K562 (cell line): ENCODE results near the gene SOBP. TPM values are rescaled to one million over a fixed set of nuclear protein-coding genes. Genes with fewer than 3 reads are reported as not detected.

ENCODE experiments used
- LEF1 ChIP-seq: fragments of 450-650 bp; IDR thresholded peaks from 2 replicates; pipeline ENCODE4 v1.6.1; 2016; ENCODE audit warnings: mild to moderate bottlenecking
- SMARCB1 ChIP-seq: IDR thresholded peaks from 2 replicates; pipeline ENCODE4 v1.6.1; 2011; ENCODE audit warnings: improper control_type of control experiment, low read depth; ENCODE audit not compliant: insufficient read length
- ZFX ChIP-seq: sonication (generic); formaldehyde crosslinking; IDR thresholded peaks from 2 replicates; pipeline ENCODE4 v1.8.0; 2022; ENCODE audit warnings: mild to moderate bottlenecking, missing genetic modification reagents, moderate library complexity
- ZNF696 ChIP-seq: fragments of 250-450 bp; sonication (Bioruptor Pico); conservative IDR thresholded peaks from 2 replicates; pipeline ENCODE4 v1.4.0; 2020; ENCODE audit warnings: mild to moderate bottlenecking, moderate library complexity
- ZNF77 ChIP-seq: fragments of 250-450 bp; sonication (Bioruptor Pico); IDR thresholded peaks from 2 replicates; pipeline ENCODE4 v1.5.0; 2020
- ZNF778 ChIP-seq: fragments of 450-650 bp; formaldehyde crosslinking; IDR thresholded peaks from 2 replicates; pipeline ENCODE4 v1.4.0; 2020; ENCODE audit warnings: mild to moderate bottlenecking, moderate library complexity
- polyA plus RNA-seq, 8 experiments: library from polyadenylated mRNA; depleted of rRNA in 4 of 8; stranded (reverse) in 5 of 8; unstranded in 3 of 8; fragments of >200 nt; fragmentation: Nextera tagmentation in 2 of 8; fragmentation: Illumina TruSeq in 1 of 8; extraction: Ambion mirVana in 2 of 8; extraction: Trizol in 1 of 8; gene quantifications; 2 replicates each; pipeline versions ENCODE4 v1.2.1 to v1.2.3, GENCODE V29; 2011 to 2014; ENCODE audit warnings: inconsistent platforms in 1 of 8, missing spikeins in 1 of 8
- total RNA-seq, 7 experiments: library from RNA; depleted of rRNA in 6 of 7; stranded (reverse); fragments of >200 nt in 6 of 7; fragmentation: Illumina TruSeq in 2 of 7; extraction: Trizol in 2 of 7; gene quantifications; 2 replicates each; pipeline versions ENCODE4 v1.2.1 to v1.2.3, GENCODE V29; 2011 to 2021; ENCODE audit warnings: low replicate concordance in 1 of 7
- TF ChIP-seq, protein P1 (sequence below): fragments of 450-650 bp; conservative IDR thresholded peaks from 2 replicates; pipeline ENCODE4 v1.6.1; 2016; ENCODE audit warnings: missing genetic modification characterization, low read depth, mild to moderate bottlenecking, missing compliant biosample characterization, moderate library complexity
- TF ChIP-seq, protein P2 (sequence below), 3 experiments: fragments of 200-800 bp in 1 of 3; fragments of 250-450 bp in 1 of 3; fragments of 450-650 bp in 1 of 3; sonication (Bioruptor Pico) in 1 of 3; sonication (Bioruptor generic) in 1 of 3; formaldehyde crosslinking in 1 of 3; IDR thresholded peaks; 2 replicates each; pipeline versions ENCODE4 v1.6.1 to v1.8.0; 2016 to 2022; ENCODE audit warnings: mild to moderate bottlenecking in 2 of 3, missing genetic modification characterization in 2 of 3, missing compliant biosample characterization in 1 of 3, moderate library complexity in 1 of 3
- TF ChIP-seq, protein P3 (sequence below): fragments of 250-450 bp; sonication (Bioruptor Pico); IDR thresholded peaks from 2 replicates; pipeline ENCODE4 v1.8.0; 2021; ENCODE audit warnings: moderate library complexity, mild to moderate bottlenecking, inconsistent platforms
- TF ChIP-seq, protein P4 (sequence below): fragments of 250-450 bp; sonication (Bioruptor Pico); IDR thresholded peaks from 2 replicates; pipeline ENCODE4 v1.4.0; 2020; ENCODE audit warnings: mild to moderate bottlenecking, moderate library complexity, borderline replicate concordance
- TF ChIP-seq, protein P5 (sequence below): fragments of 250-450 bp; sonication (Bioruptor Pico); IDR thresholded peaks from 2 replicates; pipeline ENCODE4 v1.5.0; 2021; ENCODE audit warnings: mild to moderate bottlenecking, moderate library complexity

SOBP gene
- total and polyA plus RNA-seq, 9 of the 15 experiments (the other 6 are each of a cell fraction or from before 2014, with no cell fraction given): 0.16 TPM; not detected in 8

DNA sequence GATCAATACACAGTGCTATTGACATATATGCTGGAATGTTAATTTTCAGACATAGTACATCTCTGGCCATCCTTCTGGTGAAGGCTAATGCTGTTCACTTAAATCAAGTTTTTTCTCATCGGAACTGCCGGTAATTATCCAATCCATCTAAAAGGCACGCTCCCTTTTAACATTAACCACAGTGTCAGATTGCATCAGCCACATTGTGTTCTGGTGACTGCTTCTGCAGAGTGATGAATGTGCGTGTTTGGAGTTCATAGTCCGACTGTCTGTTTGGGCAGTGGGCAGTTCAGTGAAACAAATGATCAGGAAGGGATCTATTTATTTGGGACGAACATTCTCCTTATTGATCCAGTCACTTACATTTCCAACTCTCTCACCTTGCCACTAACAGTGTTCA lies 49.5 kb downstream of the SOBP start (continued):
- TF ChIP-seq, protein P1, sequence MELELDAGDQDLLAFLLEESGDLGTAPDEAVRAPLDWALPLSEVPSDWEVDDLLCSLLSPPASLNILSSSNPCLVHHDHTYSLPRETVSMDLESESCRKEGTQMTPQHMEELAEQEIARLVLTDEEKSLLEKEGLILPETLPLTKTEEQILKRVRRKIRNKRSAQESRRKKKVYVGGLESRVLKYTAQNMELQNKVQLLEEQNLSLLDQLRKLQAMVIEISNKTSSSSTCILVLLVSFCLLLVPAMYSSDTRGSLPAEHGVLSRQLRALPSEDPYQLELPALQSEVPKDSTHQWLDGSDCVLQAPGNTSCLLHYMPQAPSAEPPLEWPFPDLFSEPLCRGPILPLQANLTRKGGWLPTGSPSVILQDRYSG (tag): no peak
- TF ChIP-seq ZNF778 (CRISPR knock-in tag) (no peak), ZNF77 (CRISPR knock-in tag) (no peak), ZFX (no peak), ZNF696 (no peak), SMARCB1 (no peak), LEF1 (peak; percentile 62; the same call in 1 of the 2 replicates)
- TF ChIP-seq, protein P2, sequence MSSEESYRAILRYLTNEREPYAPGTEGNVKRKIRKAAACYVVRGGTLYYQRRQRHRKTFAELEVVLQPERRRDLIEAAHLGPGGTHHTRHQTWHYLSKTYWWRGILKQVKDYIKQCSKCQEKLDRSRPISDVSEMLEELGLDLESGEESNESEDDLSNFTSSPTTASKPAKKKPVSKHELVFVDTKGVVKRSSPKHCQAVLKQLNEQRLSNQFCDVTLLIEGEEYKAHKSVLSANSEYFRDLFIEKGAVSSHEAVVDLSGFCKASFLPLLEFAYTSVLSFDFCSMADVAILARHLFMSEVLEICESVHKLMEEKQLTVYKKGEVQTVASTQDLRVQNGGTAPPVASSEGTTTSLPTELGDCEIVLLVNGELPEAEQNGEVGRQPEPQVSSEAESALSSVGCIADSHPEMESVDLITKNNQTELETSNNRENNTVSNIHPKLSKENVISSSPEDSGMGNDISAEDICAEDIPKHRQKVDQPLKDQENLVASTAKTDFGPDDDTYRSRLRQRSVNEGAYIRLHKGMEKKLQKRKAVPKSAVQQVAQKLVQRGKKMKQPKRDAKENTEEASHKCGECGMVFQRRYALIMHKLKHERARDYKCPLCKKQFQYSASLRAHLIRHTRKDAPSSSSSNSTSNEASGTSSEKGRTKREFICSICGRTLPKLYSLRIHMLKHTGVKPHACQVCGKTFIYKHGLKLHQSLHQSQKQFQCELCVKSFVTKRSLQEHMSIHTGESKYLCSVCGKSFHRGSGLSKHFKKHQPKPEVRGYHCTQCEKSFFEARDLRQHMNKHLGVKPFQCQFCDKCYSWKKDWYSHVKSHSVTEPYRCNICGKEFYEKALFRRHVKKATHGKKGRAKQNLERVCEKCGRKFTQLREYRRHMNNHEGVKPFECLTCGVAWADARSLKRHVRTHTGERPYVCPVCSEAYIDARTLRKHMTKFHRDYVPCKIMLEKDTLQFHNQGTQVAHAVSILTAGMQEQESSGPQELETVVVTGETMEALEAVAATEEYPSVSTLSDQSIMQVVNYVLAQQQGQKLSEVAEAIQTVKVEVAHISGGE (CRISPR knock-in tag; IDR thresholded peaks at IDR 0.05): no peak
- TF ChIP-seq, protein P3, sequence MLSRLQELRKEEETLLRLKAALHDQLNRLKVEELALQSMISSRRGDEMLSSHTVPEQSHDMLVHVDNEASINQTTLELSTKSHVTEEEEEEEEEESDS (CRISPR knock-in tag): no peak
- TF ChIP-seq, protein P4, sequence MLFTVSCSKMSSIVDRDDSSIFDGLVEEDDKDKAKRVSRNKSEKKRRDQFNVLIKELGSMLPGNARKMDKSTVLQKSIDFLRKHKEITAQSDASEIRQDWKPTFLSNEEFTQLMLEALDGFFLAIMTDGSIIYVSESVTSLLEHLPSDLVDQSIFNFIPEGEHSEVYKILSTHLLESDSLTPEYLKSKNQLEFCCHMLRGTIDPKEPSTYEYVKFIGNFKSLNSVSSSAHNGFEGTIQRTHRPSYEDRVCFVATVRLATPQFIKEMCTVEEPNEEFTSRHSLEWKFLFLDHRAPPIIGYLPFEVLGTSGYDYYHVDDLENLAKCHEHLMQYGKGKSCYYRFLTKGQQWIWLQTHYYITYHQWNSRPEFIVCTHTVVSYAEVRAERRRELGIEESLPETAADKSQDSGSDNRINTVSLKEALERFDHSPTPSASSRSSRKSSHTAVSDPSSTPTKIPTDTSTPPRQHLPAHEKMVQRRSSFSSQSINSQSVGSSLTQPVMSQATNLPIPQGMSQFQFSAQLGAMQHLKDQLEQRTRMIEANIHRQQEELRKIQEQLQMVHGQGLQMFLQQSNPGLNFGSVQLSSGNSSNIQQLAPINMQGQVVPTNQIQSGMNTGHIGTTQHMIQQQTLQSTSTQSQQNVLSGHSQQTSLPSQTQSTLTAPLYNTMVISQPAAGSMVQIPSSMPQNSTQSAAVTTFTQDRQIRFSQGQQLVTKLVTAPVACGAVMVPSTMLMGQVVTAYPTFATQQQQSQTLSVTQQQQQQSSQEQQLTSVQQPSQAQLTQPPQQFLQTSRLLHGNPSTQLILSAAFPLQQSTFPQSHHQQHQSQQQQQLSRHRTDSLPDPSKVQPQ (CRISPR knock-in tag): no peak
- TF ChIP-seq, protein P5, sequence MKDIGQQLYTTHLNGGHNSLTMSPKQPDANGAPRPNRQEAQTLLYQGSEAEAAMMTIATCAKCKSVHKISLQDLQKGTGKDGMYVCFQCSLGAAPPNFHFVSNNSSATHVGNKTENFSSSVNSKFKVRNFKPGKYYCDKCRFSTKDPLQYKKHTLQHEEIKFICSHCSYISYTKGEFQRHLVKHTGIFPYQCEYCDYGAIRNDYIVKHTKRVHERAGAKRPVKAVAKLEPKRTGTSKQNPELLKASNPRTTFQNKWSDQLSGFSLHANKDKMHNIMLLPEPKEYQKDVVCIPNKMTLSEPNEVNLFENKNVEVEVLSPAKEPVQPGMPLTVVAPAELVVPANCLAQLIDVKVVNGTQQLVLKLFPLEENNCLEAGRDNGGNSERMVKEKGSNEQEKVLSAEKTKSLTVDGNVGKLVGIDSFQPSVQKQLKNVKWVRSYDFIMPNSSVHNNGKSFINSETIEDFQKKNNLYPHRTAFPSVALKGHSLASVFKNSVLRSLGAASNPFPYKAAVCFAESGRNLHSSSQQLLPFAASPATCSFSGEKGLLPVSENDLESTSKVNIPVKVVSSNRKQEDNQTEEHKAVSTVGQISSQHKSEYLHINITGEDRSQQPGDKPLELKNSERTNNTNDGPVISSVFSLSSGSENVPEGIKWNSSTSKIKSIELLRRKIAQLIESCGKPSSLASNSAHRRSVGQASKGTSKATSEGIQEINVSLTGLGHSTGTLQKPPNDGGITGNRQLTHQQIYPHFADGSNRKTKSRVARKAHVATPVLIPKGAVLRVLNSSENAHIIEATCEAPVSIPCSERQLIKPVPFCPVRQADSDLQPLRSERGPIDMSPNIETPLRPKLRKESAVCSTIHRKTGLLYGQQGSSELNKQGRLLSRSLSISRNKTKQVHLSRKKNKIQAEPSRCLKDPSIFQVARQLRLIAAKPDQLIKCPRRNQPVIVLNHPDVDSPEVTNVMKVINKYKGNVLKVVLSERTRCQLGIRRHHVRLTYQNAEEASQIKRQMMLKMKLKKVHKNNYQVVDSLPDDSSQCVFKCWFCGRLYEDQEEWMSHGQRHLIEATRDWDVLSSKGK (CRISPR knock-in tag): no peak
